Measurements from ENCODE around the gene EIF2D.

- no peak for TF ChIP-seq CTCF (IDR thresholded peaks at IDR 0.05; ENCODE audit: borderline replicate concordance, extremely low read depth, low read length, poor library complexity, severe bottlenecking)
- TF ChIP-seq EZH2 (IDR thresholded peaks at IDR 0.05; ENCODE audit: borderline replicate concordance, low read depth, low read length, severe bottlenecking): no peak
Observed at GRCh38 chr1:206643118-206643698, 30.9 kb upstream of the EIF2D start.

All from DND-41 (cell line).